HCT116 (cell line): ENCODE measurements around the gene SUCNR1. TPM values are rescaled to one million over a fixed set of nuclear protein-coding genes. Genes with fewer than 3 reads are reported as not detected.

Experiments
- ATAC-seq: fragments of 200-7000 bp; cut with Tn5 transposase; 2 replicates; pipeline ENCODE4 v1.9.1; 2020; ENCODE audit warnings: mild to moderate bottlenecking, moderate library complexity
- BruUV-seq: library from RNA; stranded (reverse); fragments of 400-500 nt; replicated peaks from 2 replicates; lab custom pipeline; 2021; lab: Mats Ljungman, UMichigan
- CTCF ChIA-PET: fragments of 300-600 bp; sonication (Branson Sonifier 250); formaldehyde crosslinking; loops from one replicate; lab custom pipeline; 2021; ENCODE audit warnings: antibody characterized with exemption; lab: Charles Lee
- POLR2A ChIA-PET: fragments of 300-600, 350-600 bp; sonication (Branson Sonifier 250); formaldehyde crosslinking; loops from one replicate; lab custom pipeline; 2021; ENCODE audit warnings: antibody characterized with exemption; lab: Charles Lee
- RAD21 ChIA-PET, 2 experiments: fragments of 300-600 bp; sonication (Branson Sonifier 250); formaldehyde crosslinking; loops; one replicate each; lab custom pipeline; 2023; ENCODE audit warnings: low total read pairs in 2 of 2; ENCODE audit not compliant: uncharacterized antibody in 2 of 2, unreplicated experiment in 2 of 2, low non-redundant PET in 1 of 2; lab: Charles Lee
- DNase-seq: peaks from one replicate; pipeline ENCODE4 v3.0.0-alpha.2; 2010; ENCODE audit warnings: low read depth, low spot score
- H2AFZ ChIP-seq: fragments of 200-600 bp; shearing (Covaris generic), sonication (generic); 2 replicates; pipeline ENCODE4 v1.6.1; 2017; ENCODE audit warnings: low read depth, mixed run types, mixed read lengths, antibody characterized with exemption, low read length; ENCODE audit not compliant: poor library complexity, severe bottlenecking
- H3K27ac ChIP-seq: 2 replicates; pipeline ENCODE4 v1.5.1; 2012; ENCODE audit warnings: low read depth, low read length
- H3K27me3 ChIP-seq: fragments of 200-600 bp; sonication (generic); 2 replicates; pipeline ENCODE4 v1.6.1; 2016; ENCODE audit warnings: mixed run types, low read length, mixed read lengths; ENCODE audit not compliant: insufficient read depth
- H3K36me3 ChIP-seq, 2 experiments: fragments of 200-500 bp in 1 of 2; fragments of 200-600 bp in 1 of 2; sonication (Bioruptor generic) in 1 of 2; sonication (generic) in 1 of 2; 2 replicates each; pipeline versions ENCODE4 v1.5.1 to v1.6.1; 2014 to 2016; ENCODE audit warnings: low read length in 2 of 2, inconsistent platforms in 1 of 2, mixed read lengths in 1 of 2, mixed run types in 1 of 2; ENCODE audit not compliant: insufficient read depth in 2 of 2, control insufficient read depth in 1 of 2
- H3K4me1 ChIP-seq, 2 experiments: fragments of 200-600 bp in 1 of 2; sonication (generic) in 1 of 2; 2 replicates each; pipeline versions ENCODE4 v1.5.1 to v1.6.1; 2012 to 2017; ENCODE audit warnings: low read length in 2 of 2, inconsistent platforms in 1 of 2, mild to moderate bottlenecking in 1 of 2, mixed read lengths in 1 of 2, mixed run types in 1 of 2, moderate library complexity in 1 of 2; ENCODE audit not compliant: insufficient read depth in 2 of 2, control insufficient read depth in 1 of 2
- H3K4me2 ChIP-seq: fragments of 200-600 bp; sonication (generic); 2 replicates; pipeline ENCODE4 v1.6.1; 2017; ENCODE audit warnings: mixed run types, low read length, mixed read lengths
- H3K4me3 ChIP-seq, 2 experiments: fragments of 200-600 bp in 1 of 2; sonication (generic) in 1 of 2; replicated peaks in 1 of 2; 2 replicates each; pipeline ENCODE4 v1.5.1; 2011 to 2016; ENCODE audit warnings: low read length in 2 of 2, control low read depth in 1 of 2, low read depth in 1 of 2, mild to moderate bottlenecking in 1 of 2, mixed read lengths in 1 of 2, mixed run types in 1 of 2
- H3K79me2 ChIP-seq: fragments of 200-600 bp; sonication (generic); 2 replicates; pipeline ENCODE4 v1.6.1; 2017; ENCODE audit warnings: mild to moderate bottlenecking, mixed run types, low read length, moderate library complexity, mixed read lengths; ENCODE audit not compliant: insufficient read depth
- H3K9ac ChIP-seq: fragments of 200-600 bp; sonication (generic); 2 replicates; pipeline ENCODE4 v1.6.1; 2016; ENCODE audit warnings: low read length, mixed read lengths
- H3K9me2 ChIP-seq: fragments of 200-600 bp; sonication (generic), shearing (Covaris generic); 2 replicates; pipeline ENCODE4 v1.6.1; 2017; ENCODE audit warnings: mixed run types, mild to moderate bottlenecking, moderate library complexity; ENCODE audit not compliant: insufficient read depth
- H3K9me3 ChIP-seq, 2 experiments: fragments of 200-500 bp in 1 of 2; fragments of 200-600 bp in 1 of 2; sonication (Bioruptor generic) in 1 of 2; sonication (generic) in 1 of 2; 2 replicates each; pipeline ENCODE4 v1.6.1; 2014 to 2017; ENCODE audit warnings: low read length in 2 of 2, mixed read lengths in 2 of 2, inconsistent platforms in 1 of 2, low read depth in 1 of 2, mild to moderate bottlenecking in 1 of 2, mixed run types in 1 of 2, moderate library complexity in 1 of 2; ENCODE audit not compliant: control insufficient read depth in 1 of 2, insufficient read depth in 1 of 2
- H4K20me1 ChIP-seq: fragments of 200-600 bp; sonication (generic), shearing (Covaris generic); 2 replicates; pipeline ENCODE4 v1.6.1; 2017; ENCODE audit warnings: mixed run types, mild to moderate bottlenecking, moderate library complexity; ENCODE audit not compliant: insufficient read depth
- CTCF ChIP-seq, 3 experiments: fragments of 200-600 bp in 1 of 3; sonication (generic) in 1 of 3; IDR thresholded peaks in 2 of 3; conservative IDR thresholded peaks in 1 of 3; 2 replicates each; pipeline ENCODE4 v1.5.1; 2012 to 2017; ENCODE audit warnings: low read depth in 2 of 3, low read length in 2 of 3, antibody characterized with exemption in 1 of 3, borderline replicate concordance in 1 of 3, control low read depth in 1 of 3, mild to moderate bottlenecking in 1 of 3, mixed read lengths in 1 of 3, mixed run types in 1 of 3, moderate library complexity in 1 of 3; ENCODE audit not compliant: insufficient read depth in 1 of 3
- ELF1 ChIP-seq: IDR thresholded peaks from 2 replicates; pipeline ENCODE4 v1.6.1; 2012; ENCODE audit warnings: low read depth, borderline replicate concordance
- FOSL1 ChIP-seq: IDR thresholded peaks from 2 replicates; pipeline ENCODE4 v1.6.1; 2012; ENCODE audit warnings: low read depth
- JUND ChIP-seq: IDR thresholded peaks from 2 replicates; pipeline ENCODE4 v1.6.1; 2012
- MAX ChIP-seq: IDR thresholded peaks from 2 replicates; pipeline ENCODE4 v1.6.1; 2012
- POLR2A ChIP-seq: IDR thresholded peaks from 2 replicates; pipeline ENCODE4 v1.7.0; 2011; ENCODE audit warnings: borderline replicate concordance; ENCODE audit not compliant: insufficient read depth, insufficient read length; ENCODE audit errors: extremely low read depth
- RAD21 ChIP-seq: IDR thresholded peaks from 2 replicates; pipeline ENCODE4 v1.6.1; 2012; ENCODE audit warnings: low read depth, mild to moderate bottlenecking
- SIN3A ChIP-seq: IDR thresholded peaks from 2 replicates; pipeline ENCODE4 v1.6.1; 2012; ENCODE audit warnings: low read depth
- SP1 ChIP-seq: IDR thresholded peaks from 2 replicates; pipeline ENCODE4 v1.6.1; 2012; ENCODE audit warnings: low read depth
- SRF ChIP-seq: IDR thresholded peaks from 2 replicates; pipeline ENCODE4 v1.6.1; 2012; ENCODE audit warnings: low read depth
- ZFX ChIP-seq: fragments of 450-650 bp; IDR thresholded peaks from 2 replicates; pipeline ENCODE4 v1.6.1; 2017
- ZNF274 ChIP-seq: fragments of 200-500 bp; sonication (Bioruptor generic); IDR thresholded peaks from 2 replicates; pipeline ENCODE4 v1.6.1; 2014; ENCODE audit warnings: mild to moderate bottlenecking, low read depth, low read length, inconsistent platforms
- intact Hi-C: fragments of 100-400 bp; cut with micrococcal nuclease; formaldehyde crosslinking; loops from 2 replicates; pipeline ENCODE4 v1.10.0; 2022
- total RNA-seq: library from RNA; stranded (reverse); gene quantifications from one replicate; pipeline ENCODE4 v1.2.1, GENCODE V29; 2021; ENCODE audit not compliant: unreplicated experiment

Gene SUCNR1
- total RNA-seq, 1 experiment from 2014 or later: 0.17 TPM

GRCh38 chr3:151891721-151892120 is 18.3 kb downstream of the SUCNR1 start (continued):
- no peak for TF ChIP-seq MAX
- TF ChIP-seq POLR2A: no peak
- no peak for TF ChIP-seq CTCF (IDR thresholded peaks at IDR 0.05 in 2 of 3, conservative IDR thresholded peaks at IDR 0.05 in 1 of 3; ENCODE audit: borderline replicate concordance in 1 of 3, insufficient read depth in 1 of 3, low read depth in 2 of 3, low read length in 2 of 3)
- TF ChIP-seq ZFX: no peak
- no peak for TF ChIP-seq SIN3A
- no peak for TF ChIP-seq SRF
- TF ChIP-seq ELF1: no peak
- TF ChIP-seq FOSL1: no peak
- TF ChIP-seq SP1: no peak
- TF ChIP-seq JUND: no peak

GRCh38 chr3:151894219-151894618 is 20.8 kb downstream of the SUCNR1 start:
- Histone ChIP-seq H2AFZ (peak overlapping the region; percentile 69), H3K4me3 (no peak overlapping the region), H3K79me2 (no peaks in the 10 kb centered on the region), H3K4me1 (peaks cover 3 to 12% of the 10 kb centered on the region in 2 experiments; a peak in 3 of 4 replicates), H3K27me3 (no peaks in the 10 kb centered on the region), H3K4me2 (no peak overlapping the region), H3K9me3 (no peaks in the 10 kb centered on the region), H3K9me2 (no peaks in the 10 kb centered on the region), H3K27ac (no peak overlapping the region), H3K36me3 (no peaks in the 10 kb centered on the region), H4K20me1 (no peaks in the 10 kb centered on the region), H3K9ac (no peak overlapping the region)
- CTCF ChIA-PET: no interaction called here
- intact Hi-C loops: no loop called here
- POLR2A ChIA-PET: no interaction called here
- RAD21 ChIA-PET: no interaction called here
- TF ChIP-seq ZNF274 (no peak), ELF1 (peak; percentile 32; the same call in 1 of the 2 replicates), RAD21 (no peak)
- ATAC-seq (no peak), DNase-seq (no peak)
- no TSS peak for BruUV-seq
